ENCODE measurements around the gene DDX46.

DNA sequence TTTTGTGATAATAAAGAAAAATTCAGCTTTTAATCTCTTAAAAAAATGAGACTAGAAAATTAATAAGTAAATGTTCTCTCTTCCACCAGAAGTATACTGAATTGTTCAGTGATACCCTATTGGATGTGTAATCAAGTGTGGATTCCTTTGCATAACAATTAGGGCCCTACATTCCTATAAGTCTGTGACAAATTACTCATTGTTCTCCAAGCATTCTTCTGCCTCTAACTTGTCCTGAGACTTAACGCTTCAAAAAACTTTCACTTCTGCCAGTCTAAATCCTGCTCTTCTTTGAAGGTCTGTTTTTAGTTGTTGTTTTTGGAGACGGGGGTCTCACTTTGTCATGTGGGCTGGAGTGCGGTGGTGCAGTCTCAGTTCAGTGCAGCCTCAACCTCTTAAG is 9.2 kb upstream of the DDX46 start:
- TF ChIP-seq, protein P1, sequence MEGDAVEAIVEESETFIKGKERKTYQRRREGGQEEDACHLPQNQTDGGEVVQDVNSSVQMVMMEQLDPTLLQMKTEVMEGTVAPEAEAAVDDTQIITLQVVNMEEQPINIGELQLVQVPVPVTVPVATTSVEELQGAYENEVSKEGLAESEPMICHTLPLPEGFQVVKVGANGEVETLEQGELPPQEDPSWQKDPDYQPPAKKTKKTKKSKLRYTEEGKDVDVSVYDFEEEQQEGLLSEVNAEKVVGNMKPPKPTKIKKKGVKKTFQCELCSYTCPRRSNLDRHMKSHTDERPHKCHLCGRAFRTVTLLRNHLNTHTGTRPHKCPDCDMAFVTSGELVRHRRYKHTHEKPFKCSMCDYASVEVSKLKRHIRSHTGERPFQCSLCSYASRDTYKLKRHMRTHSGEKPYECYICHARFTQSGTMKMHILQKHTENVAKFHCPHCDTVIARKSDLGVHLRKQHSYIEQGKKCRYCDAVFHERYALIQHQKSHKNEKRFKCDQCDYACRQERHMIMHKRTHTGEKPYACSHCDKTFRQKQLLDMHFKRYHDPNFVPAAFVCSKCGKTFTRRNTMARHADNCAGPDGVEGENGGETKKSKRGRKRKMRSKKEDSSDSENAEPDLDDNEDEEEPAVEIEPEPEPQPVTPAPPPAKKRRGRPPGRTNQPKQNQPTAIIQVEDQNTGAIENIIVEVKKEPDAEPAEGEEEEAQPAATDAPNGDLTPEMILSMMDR (IDR thresholded peaks at IDR 0.05; ENCODE audit: low read length), result no peak
- TF ChIP-seq EZH2phosphoT487 (IDR thresholded peaks at IDR 0.05; ENCODE audit: low read length), result no peak

All from MM.1S (cell line).